ENCODE measurements around the gene CARF. TPM values are rescaled to one million over a fixed set of nuclear protein-coding genes. Genes with fewer than 3 reads are reported as not detected.
"Not testable (repeated sequence)": the region's sequence is repeated elsewhere in the genome, so short reads cannot be mapped to it uniquely, and the experiment has no call there.

CARF gene
- total RNA-seq, 1 donor from 2014 or later: 8.1 TPM

GRCh38 chr2:202910698-202911097 lies 1.4 kb upstream of the CARF start:
- peaks cover 10% of the 10 kb centered on the region for H3K36me3 ChIP-seq
- no peaks in the 10 kb centered on the region for H3K27me3 ChIP-seq (ENCODE audit: low read depth)
- TF ChIP-seq, protein P1, sequence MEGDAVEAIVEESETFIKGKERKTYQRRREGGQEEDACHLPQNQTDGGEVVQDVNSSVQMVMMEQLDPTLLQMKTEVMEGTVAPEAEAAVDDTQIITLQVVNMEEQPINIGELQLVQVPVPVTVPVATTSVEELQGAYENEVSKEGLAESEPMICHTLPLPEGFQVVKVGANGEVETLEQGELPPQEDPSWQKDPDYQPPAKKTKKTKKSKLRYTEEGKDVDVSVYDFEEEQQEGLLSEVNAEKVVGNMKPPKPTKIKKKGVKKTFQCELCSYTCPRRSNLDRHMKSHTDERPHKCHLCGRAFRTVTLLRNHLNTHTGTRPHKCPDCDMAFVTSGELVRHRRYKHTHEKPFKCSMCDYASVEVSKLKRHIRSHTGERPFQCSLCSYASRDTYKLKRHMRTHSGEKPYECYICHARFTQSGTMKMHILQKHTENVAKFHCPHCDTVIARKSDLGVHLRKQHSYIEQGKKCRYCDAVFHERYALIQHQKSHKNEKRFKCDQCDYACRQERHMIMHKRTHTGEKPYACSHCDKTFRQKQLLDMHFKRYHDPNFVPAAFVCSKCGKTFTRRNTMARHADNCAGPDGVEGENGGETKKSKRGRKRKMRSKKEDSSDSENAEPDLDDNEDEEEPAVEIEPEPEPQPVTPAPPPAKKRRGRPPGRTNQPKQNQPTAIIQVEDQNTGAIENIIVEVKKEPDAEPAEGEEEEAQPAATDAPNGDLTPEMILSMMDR (IDR thresholded peaks at IDR 0.05; ENCODE audit: borderline replicate concordance): no peak
- intact Hi-C loops (cut with micrococcal nuclease): no loop called here
- H3K4me3 ChIP-seq: peak overlapping the region; percentile 82
- peaks cover 43% of the 10 kb centered on the region for H3K4me1 ChIP-seq
- DNase-seq: no peak
- H3K9me3 ChIP-seq (replicated peaks): no peaks in the 10 kb centered on the region
- H3K27ac ChIP-seq (replicated peaks): peak overlapping the region; percentile 89

GRCh38 chr2:202911203-202911511 lies 918 bp upstream of the CARF start:
- H3K4me1 ChIP-seq: peaks cover 43% of the 10 kb centered on the region
- TF ChIP-seq, protein P1 (IDR thresholded peaks at IDR 0.05; ENCODE audit: borderline replicate concordance): no peak
- peak overlapping the region; percentile 82 for H3K4me3 ChIP-seq
- H3K9me3 ChIP-seq (replicated peaks): no peaks in the 10 kb centered on the region
- intact Hi-C loops (cut with micrococcal nuclease): no loop called here
- H3K27me3 ChIP-seq (ENCODE audit: low read depth): no peaks in the 10 kb centered on the region
- H3K27ac ChIP-seq (replicated peaks): peak overlapping the region; percentile 89
- no peak for DNase-seq
- H3K36me3 ChIP-seq: peaks cover 6% of the 10 kb centered on the region

- Histone ChIP-seq H3K27ac (replicated peaks) (peak overlapping the region; percentile 89), H3K4me3 (peak overlapping the region; percentile 82), H3K4me1 (peaks cover 43% of the 10 kb centered on the region)
- intact Hi-C loops (cut with micrococcal nuclease); H3K27me3 ChIP-seq (ENCODE audit: low read depth); H3K9me3 ChIP-seq (replicated peaks); DNase-seq; H3K36me3 ChIP-seq: not testable (repeated sequence)
These were observed 497 bp downstream of the CARF start for GRCh38 chr2:202912342-202913201.

- H3K27me3 ChIP-seq (ENCODE audit: low read depth): no peaks in the 10 kb centered on the region
- intact Hi-C loops (cut with micrococcal nuclease): no loop called here
- no peak for DNase-seq
- TF ChIP-seq, protein P1 (IDR thresholded peaks at IDR 0.05; ENCODE audit: borderline replicate concordance): no peak
- no peak overlapping the region for H3K27ac ChIP-seq (replicated peaks)
- peaks cover 9% of the 10 kb centered on the region for H3K9me3 ChIP-seq (replicated peaks)
- H3K36me3 ChIP-seq: peaks cover 48% of the 10 kb centered on the region
- peaks cover 2% of the 10 kb centered on the region for H3K4me1 ChIP-seq
- H3K4me3 ChIP-seq: no peak overlapping the region
These were observed 6.8 kb downstream of the CARF start for GRCh38 chr2:202918860-202919259.

- TF ChIP-seq, protein P1 (IDR thresholded peaks at IDR 0.05; ENCODE audit: borderline replicate concordance): no peak
- H3K36me3 ChIP-seq: peaks cover 40% of the 10 kb centered on the region
- H3K4me1 ChIP-seq: no peaks in the 10 kb centered on the region
- H3K27me3 ChIP-seq (ENCODE audit: low read depth): no peaks in the 10 kb centered on the region
- H3K9me3 ChIP-seq (replicated peaks): no peaks in the 10 kb centered on the region
- intact Hi-C loops (cut with micrococcal nuclease): no loop called here
- no peak overlapping the region for H3K4me3 ChIP-seq
- no peak overlapping the region for H3K27ac ChIP-seq (replicated peaks)
- DNase-seq: no peak
These were observed 20.5 kb downstream of the CARF start for GRCh38 chr2:202932425-202933138.

DNA sequence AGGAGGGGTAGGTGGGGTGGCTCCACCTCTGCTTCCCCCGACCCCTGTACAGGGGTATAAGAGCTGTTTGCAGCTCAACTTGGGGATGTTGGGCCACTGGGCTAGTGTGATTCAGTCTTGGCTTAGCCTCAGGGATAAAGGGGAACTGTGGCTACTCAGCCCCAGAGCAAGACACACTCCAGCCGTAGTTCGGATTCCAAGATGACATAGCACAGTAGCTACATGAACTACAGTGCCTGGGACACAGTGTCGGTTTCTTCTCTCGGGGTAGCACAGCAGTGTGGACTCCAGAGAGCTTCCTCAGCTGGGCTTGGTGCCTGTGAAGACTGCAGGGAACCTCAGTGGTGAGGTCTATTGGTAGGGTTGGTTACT lies 21.1 kb downstream of the CARF start:
- Histone ChIP-seq H3K9me3 (replicated peaks) (no peaks in the 10 kb centered on the region), H3K36me3 (peaks cover 37% of the 10 kb centered on the region), H3K4me3 (no peak overlapping the region), H3K27me3 (ENCODE audit: low read depth) (no peaks in the 10 kb centered on the region), H3K27ac (replicated peaks) (no peak overlapping the region), H3K4me1 (no peaks in the 10 kb centered on the region)
- TF ChIP-seq, protein P1 (IDR thresholded peaks at IDR 0.05; ENCODE audit: borderline replicate concordance): no peak
- DNase-seq: no peak
- intact Hi-C loops (cut with micrococcal nuclease): no loop called here
